ENCODE measurements around the gene COL27A1.

GRCh38 chr9:114124666-114125475 is 30.5 kb upstream of the COL27A1 start:
- TF ChIP-seq CTCF (IDR thresholded peaks at IDR 0.05) (no peak), EZH2 (IDR thresholded peaks at IDR 0.05) (no peak)
